Uterus (tissue), 2 donors: ENCODE measurements around the gene MACROD1.

Experiments
- CTCF ChIP-seq, 4 experiments: fragments of 200-600 bp in 2 of 4; fragments of 450-650 bp in 2 of 4; sonication (generic) in 2 of 4; IDR thresholded peaks; one replicate each; pipeline ENCODE4 v1.5.1; 2016 to 2019; ENCODE audit warnings: antibody characterized with exemption in 4 of 4, mild to moderate bottlenecking in 2 of 4, moderate library complexity in 1 of 4
- POLR2A ChIP-seq, 2 donors: fragments of 450-650 bp; IDR thresholded peaks; one replicate each; pipeline ENCODE4 v1.6.1; 2016; ENCODE audit warnings: antibody characterized with exemption in 2 of 2, mild to moderate bottlenecking in 1 of 2, moderate library complexity in 1 of 2

DNA sequence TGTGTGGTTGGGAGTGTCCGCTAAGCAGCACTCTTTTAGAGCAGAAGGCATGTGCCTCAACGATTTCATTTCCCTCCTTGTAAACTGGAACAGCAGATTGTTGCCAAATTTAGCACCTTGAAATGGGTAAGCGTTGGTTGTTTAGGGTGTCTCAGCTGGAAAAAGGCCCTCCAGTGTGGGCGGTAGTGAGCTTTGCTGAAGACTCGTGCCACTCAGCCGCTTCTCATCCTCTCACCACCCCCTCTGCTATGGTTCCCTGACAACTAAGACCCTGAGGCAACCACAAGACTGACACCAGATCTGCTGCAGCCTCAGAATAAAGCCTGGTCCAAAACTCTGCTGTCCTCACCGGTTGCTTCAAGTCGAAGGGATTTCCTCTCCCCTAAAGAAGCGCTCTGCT lies 30.7 kb upstream of the MACROD1 start:
- TF ChIP-seq CTCF (IDR thresholded peaks at IDR 0.05) (no peak), POLR2A (IDR thresholded peaks at IDR 0.05) (no peak)
